K562 (cell line): ENCODE measurements around the gene COLQ.

Source experiments
- EP300 ChIP-seq: IDR thresholded peaks from 2 replicates; pipeline ENCODE4 v1.6.1; 2012; ENCODE audit warnings: low read length, improper control_type of control experiment
- MNT ChIP-seq, 2 experiments: fragments of 450-650 bp; conservative IDR thresholded peaks; 2 replicates each; pipeline ENCODE4 v1.6.1; 2017; ENCODE audit warnings: mild to moderate bottlenecking in 2 of 2, moderate library complexity in 2 of 2
- NRF1 ChIP-seq, 2 experiments: fragments of 450-650 bp; IDR thresholded peaks in 1 of 2; conservative IDR thresholded peaks in 1 of 2; 2 replicates each; pipeline ENCODE4 v1.6.1; 2014; ENCODE audit warnings: mild to moderate bottlenecking in 2 of 2
- RFX5 ChIP-seq: IDR thresholded peaks from 2 replicates; pipeline ENCODE4 v1.6.1; 2011; ENCODE audit warnings: low read depth, mild to moderate bottlenecking, improper control_type of control experiment, low read length
- ZNF586 ChIP-seq: fragments of 450-650 bp; formaldehyde crosslinking; conservative IDR thresholded peaks from 2 replicates; pipeline ENCODE4 v1.4.0; 2020; ENCODE audit warnings: mild to moderate bottlenecking, moderate library complexity
- TF ChIP-seq, protein P1 (sequence below), 3 experiments: IDR thresholded peaks in 2 of 3; conservative IDR thresholded peaks in 1 of 3; 2 replicates each; pipeline ENCODE4 v1.5.1; 2011 to 2012; ENCODE audit warnings: low read length in 3 of 3, mild to moderate bottlenecking in 3 of 3, control low read depth in 2 of 3, improper control_type of control experiment in 1 of 3, inconsistent platforms in 1 of 3, low read depth in 1 of 3, mixed read lengths in 1 of 3, moderate library complexity in 1 of 3; ENCODE audit not compliant: insufficient read depth in 2 of 3

- TF ChIP-seq MNT (conservative IDR thresholded peaks at IDR 0.05) (no peak), RFX5 (no peak), ZNF586 (CRISPR knock-in tag) (no peak), NRF1 (conservative IDR thresholded peaks at IDR 0.05 in 1 of 2, IDR thresholded peaks at IDR 0.05 in 1 of 2) (no peak), EP300 (no peak)
- TF ChIP-seq, protein P1, sequence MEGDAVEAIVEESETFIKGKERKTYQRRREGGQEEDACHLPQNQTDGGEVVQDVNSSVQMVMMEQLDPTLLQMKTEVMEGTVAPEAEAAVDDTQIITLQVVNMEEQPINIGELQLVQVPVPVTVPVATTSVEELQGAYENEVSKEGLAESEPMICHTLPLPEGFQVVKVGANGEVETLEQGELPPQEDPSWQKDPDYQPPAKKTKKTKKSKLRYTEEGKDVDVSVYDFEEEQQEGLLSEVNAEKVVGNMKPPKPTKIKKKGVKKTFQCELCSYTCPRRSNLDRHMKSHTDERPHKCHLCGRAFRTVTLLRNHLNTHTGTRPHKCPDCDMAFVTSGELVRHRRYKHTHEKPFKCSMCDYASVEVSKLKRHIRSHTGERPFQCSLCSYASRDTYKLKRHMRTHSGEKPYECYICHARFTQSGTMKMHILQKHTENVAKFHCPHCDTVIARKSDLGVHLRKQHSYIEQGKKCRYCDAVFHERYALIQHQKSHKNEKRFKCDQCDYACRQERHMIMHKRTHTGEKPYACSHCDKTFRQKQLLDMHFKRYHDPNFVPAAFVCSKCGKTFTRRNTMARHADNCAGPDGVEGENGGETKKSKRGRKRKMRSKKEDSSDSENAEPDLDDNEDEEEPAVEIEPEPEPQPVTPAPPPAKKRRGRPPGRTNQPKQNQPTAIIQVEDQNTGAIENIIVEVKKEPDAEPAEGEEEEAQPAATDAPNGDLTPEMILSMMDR (IDR thresholded peaks at IDR 0.05 in 2 of 3, conservative IDR thresholded peaks at IDR 0.05 in 1 of 3; ENCODE audit: insufficient read depth in 2 of 3, low read depth in 1 of 3, low read length in 3 of 3): no peak
These were observed 7.5 kb upstream of the COLQ start for GRCh38 chr3:15528854-15529537.
